Measurements from ENCODE around the gene UQCC3.

DNA sequence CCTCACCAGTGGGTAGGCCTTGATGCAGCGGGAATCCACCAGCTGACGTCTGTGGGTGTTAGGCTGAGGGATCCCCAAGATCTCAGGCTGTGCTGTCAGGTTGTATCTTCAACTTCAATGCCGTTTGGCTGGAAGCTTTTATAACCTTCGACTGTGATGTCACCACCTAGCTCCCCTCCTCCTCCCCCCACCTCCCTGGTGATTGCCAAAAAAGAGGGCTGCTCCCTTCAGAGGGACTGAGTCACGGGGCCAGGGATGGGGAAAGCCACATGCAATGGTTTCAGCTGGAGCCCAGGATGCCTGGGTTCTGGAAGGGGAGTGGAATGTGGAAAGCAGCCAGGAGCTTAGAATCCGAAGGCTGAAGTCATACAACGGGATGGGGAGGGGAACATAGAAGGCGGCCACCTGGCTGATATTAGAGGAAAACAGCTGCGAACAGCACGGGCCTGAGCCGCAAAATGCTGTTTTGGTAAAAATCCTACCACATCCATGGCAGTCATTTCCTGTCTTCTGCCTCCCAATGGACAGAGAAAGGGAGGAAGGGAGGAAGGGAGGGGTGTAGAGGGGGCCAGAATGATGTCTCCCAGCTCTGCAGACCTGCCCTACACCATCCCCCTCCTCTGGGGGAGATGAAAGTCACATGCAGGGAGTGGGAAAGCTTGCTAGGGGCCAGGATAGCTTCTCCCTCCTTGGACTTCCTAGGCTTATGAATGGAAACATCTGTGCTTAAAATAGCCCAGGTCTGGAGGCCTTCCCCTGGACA is 18.1 kb downstream of the UQCC3 start, which contains the start of gene LRRN4CL:
- TF ChIP-seq POLR2A (IDR thresholded peaks at IDR 0.05; ENCODE audit: low read depth) (peak; percentile 24), POLR2AphosphoS5 (IDR thresholded peaks at IDR 0.05) (peak; percentile 76 to 87)
- TF ChIP-seq, protein P1, sequence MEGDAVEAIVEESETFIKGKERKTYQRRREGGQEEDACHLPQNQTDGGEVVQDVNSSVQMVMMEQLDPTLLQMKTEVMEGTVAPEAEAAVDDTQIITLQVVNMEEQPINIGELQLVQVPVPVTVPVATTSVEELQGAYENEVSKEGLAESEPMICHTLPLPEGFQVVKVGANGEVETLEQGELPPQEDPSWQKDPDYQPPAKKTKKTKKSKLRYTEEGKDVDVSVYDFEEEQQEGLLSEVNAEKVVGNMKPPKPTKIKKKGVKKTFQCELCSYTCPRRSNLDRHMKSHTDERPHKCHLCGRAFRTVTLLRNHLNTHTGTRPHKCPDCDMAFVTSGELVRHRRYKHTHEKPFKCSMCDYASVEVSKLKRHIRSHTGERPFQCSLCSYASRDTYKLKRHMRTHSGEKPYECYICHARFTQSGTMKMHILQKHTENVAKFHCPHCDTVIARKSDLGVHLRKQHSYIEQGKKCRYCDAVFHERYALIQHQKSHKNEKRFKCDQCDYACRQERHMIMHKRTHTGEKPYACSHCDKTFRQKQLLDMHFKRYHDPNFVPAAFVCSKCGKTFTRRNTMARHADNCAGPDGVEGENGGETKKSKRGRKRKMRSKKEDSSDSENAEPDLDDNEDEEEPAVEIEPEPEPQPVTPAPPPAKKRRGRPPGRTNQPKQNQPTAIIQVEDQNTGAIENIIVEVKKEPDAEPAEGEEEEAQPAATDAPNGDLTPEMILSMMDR (IDR thresholded peaks at IDR 0.05): no peak
